ENCODE data around the gene ELAVL1. TPM values are rescaled to one million over a fixed set of nuclear protein-coding genes. Genes with fewer than 3 reads are reported as not detected.

Gene ELAVL1
- total and polyA plus RNA-seq, 2 of the 13 experiments (the other 11 are each of a cell fraction or from before 2014, with no cell fraction given), result 27.9 to 38.4 TPM

- TF ChIP-seq PHF21A (CRISPR knock-in tag; IDR thresholded peaks at IDR 0.05), result peak; percentile 66; the same call in 1 of the 2 replicates
- no peak for TF ChIP-seq U2AF1 (optimal IDR thresholded peaks at IDR 0.05; ENCODE audit: low read depth, low read length)
- TF ChIP-seq ZNF580 (CRISPR knock-in tag; IDR thresholded peaks at IDR 0.05; ENCODE audit: borderline replicate concordance, low read depth), result 0 out of 2 replicates have a peak, but pooled peaks have one; percentile 47
- peak; percentile 48; the same call in 1 of the 2 replicates for TF ChIP-seq ZNF547 (CRISPR knock-in tag; IDR thresholded peaks at IDR 0.05)
- peak; percentile 69 for TF ChIP-seq ZNF460 (CRISPR knock-in tag; IDR thresholded peaks at IDR 0.05; ENCODE audit: borderline replicate concordance)
- TF ChIP-seq ZBTB39 (CRISPR knock-in tag; IDR thresholded peaks at IDR 0.05), result 0 out of 2 replicates have a peak, but pooled peaks have one; percentile 31
- TF ChIP-seq DRAP1 (CRISPR knock-in tag; IDR thresholded peaks at IDR 0.05), result peak; percentile 93
- TF ChIP-seq AFF4 (CRISPR knock-in tag; IDR thresholded peaks at IDR 0.05), result 0 out of 2 replicates have a peak, but pooled peaks have one; percentile 46
- peak; percentile 40; the same call in 1 of the 2 replicates for TF ChIP-seq NR2C2 (CRISPR knock-in tag; IDR thresholded peaks at IDR 0.05; ENCODE audit: borderline replicate concordance)
- TF ChIP-seq GABPB1 (CRISPR knock-in tag; IDR thresholded peaks at IDR 0.05), result no peak
- peak; percentile 44 for TF ChIP-seq XRCC5 (optimal IDR thresholded peaks at IDR 0.05; ENCODE audit: low read length)
- TF ChIP-seq ZNF207 (IDR thresholded peaks at IDR 0.05; ENCODE audit: borderline replicate concordance), result no peak
- TF ChIP-seq ZNF713 (CRISPR knock-in tag; IDR thresholded peaks at IDR 0.05), result no peak
- 0 out of 2 replicates have a peak, but pooled peaks have one; percentile 29 for TF ChIP-seq ZFP1 (CRISPR knock-in tag; IDR thresholded peaks at IDR 0.05)
- no peak for TF ChIP-seq NFRKB (IDR thresholded peaks at IDR 0.05)
- TF ChIP-seq HHEX (CRISPR knock-in tag; IDR thresholded peaks at IDR 0.05), result no peak
- TF ChIP-seq SNAI1 (CRISPR knock-in tag; IDR thresholded peaks at IDR 0.05; ENCODE audit: borderline replicate concordance), result 0 out of 2 replicates have a peak, but pooled peaks have one; percentile 17
- peak; percentile 77; the same call in 1 of the 2 replicates for TF ChIP-seq RXRA (CRISPR knock-in tag; IDR thresholded peaks at IDR 0.05)
- peak; percentile 72; the same call in 1 of the 2 replicates for TF ChIP-seq MTA1 (CRISPR knock-in tag; IDR thresholded peaks at IDR 0.05; ENCODE audit: borderline replicate concordance)
- TF ChIP-seq SIN3A (IDR thresholded peaks at IDR 0.05; ENCODE audit: borderline replicate concordance, low read depth, low read length), result 0 out of 2 replicates have a peak, but pooled peaks have one; percentile 51
- no peak for TF ChIP-seq ZNF383 (CRISPR knock-in tag; IDR thresholded peaks at IDR 0.05; ENCODE audit: borderline replicate concordance)
These were observed 86.6 kb downstream of the ELAVL1 start (continued) for GRCh38 chr19:7918615-7919421.
